ENCODE measurements around the gene NBPF4.
A peak's percentile ranks its signal among the peaks of the same experiment; 100 is the strongest.

GRCh38 chr1:108199781-108200686 is 43.8 kb downstream of the NBPF4 start, which contains the start of gene SLC25A24:
- TF ChIP-seq CTCF (IDR thresholded peaks at IDR 0.05; ENCODE audit: poor library complexity, severe bottlenecking) (no peak), REST (IDR thresholded peaks at IDR 0.05; ENCODE audit: borderline replicate concordance) (peak; percentile 5), MXI1 (conservative IDR thresholded peaks at IDR 0.05; ENCODE audit: poor library complexity, severe bottlenecking) (peak; percentile 64)

All from neural cell (in vitro differentiated cells).